Measurements from ENCODE around the gene RASA3. TPM values are rescaled to one million over a fixed set of nuclear protein-coding genes. Genes with fewer than 3 reads are reported as not detected.

RASA3 gene
- total and polyA plus RNA-seq, 2 of the 8 experiments (the other 6 are each of a cell fraction or from before 2014, with no cell fraction given), result 7.5 to 21.9 TPM

GRCh38 chr13:114112826-114113322 is 19.5 kb downstream of the RASA3 start (continued):
- TF ChIP-seq CBX8 (IDR thresholded peaks at IDR 0.05; ENCODE audit: borderline replicate concordance, low read depth, low read length), result no peak
- no peak for TF ChIP-seq SRF (IDR thresholded peaks at IDR 0.05; ENCODE audit: low read depth, low read length)
- TF ChIP-seq EGR1 (IDR thresholded peaks at IDR 0.05; ENCODE audit: borderline replicate concordance, low read depth, low read length), result no peak
